ENCODE results near the gene RHOJ.

Gene RHOJ

GRCh38 chr14:63262446-63262845 lies 58.2 kb downstream of the RHOJ start:
- H3K9me3 ChIP-seq (ENCODE audit: control insufficient read depth, insufficient read depth, low read length), result no peaks in the 10 kb centered on the region
- no peaks in the 10 kb centered on the region; the same call in 1 of the 2 replicates for H3K36me3 ChIP-seq (ENCODE audit: control insufficient read depth, insufficient read depth, low read length)
- H3K27me3 ChIP-seq (ENCODE audit: control insufficient read depth, insufficient read depth, low read length), result no peaks in the 10 kb centered on the region
- H3K4me1 ChIP-seq (ENCODE audit: control insufficient read depth, insufficient read depth, low read length), result no peaks in the 10 kb centered on the region
- no CpG with 5 or more reads among the region's 2 CpGs for WGBS (ENCODE audit: insufficient coverage, insufficient read length)
- no peak overlapping the region for H3K27ac ChIP-seq (ENCODE audit: low read length)
- no peak for DNase-seq (ENCODE audit: low read depth, low spot score)
- H3K4me3 ChIP-seq (ENCODE audit: low read length), result no peak overlapping the region

- Histone ChIP-seq H3K4me3 (ENCODE audit: low read length) (no peak overlapping the region), H3K9me3 (ENCODE audit: control insufficient read depth, insufficient read depth, low read length) (no peaks in the 10 kb centered on the region), H3K36me3 (ENCODE audit: control insufficient read depth, insufficient read depth, low read length) (no peaks in the 10 kb centered on the region; the same call in 1 of the 2 replicates), H3K4me1 (ENCODE audit: control insufficient read depth, insufficient read depth, low read length) (no peaks in the 10 kb centered on the region), H3K27ac (ENCODE audit: low read length) (no peak overlapping the region), H3K27me3 (ENCODE audit: control insufficient read depth, insufficient read depth, low read length) (no peaks in the 10 kb centered on the region)
- no CpG with 5 or more reads among the region's 1 CpG for WGBS (ENCODE audit: insufficient coverage, insufficient read length)
- no peak for DNase-seq (ENCODE audit: low read depth, low spot score)
Observed at GRCh38 chr14:63266106-63266505, 61.9 kb downstream of the RHOJ start.

GRCh38 chr14:63267171-63267570 lies 62.9 kb downstream of the RHOJ start:
- Histone ChIP-seq H3K36me3 (ENCODE audit: control insufficient read depth, insufficient read depth, low read length) (no peaks in the 10 kb centered on the region; the same call in 1 of the 2 replicates), H3K4me3 (ENCODE audit: low read length) (no peak overlapping the region), H3K27ac (ENCODE audit: low read length) (no peak overlapping the region), H3K27me3 (ENCODE audit: control insufficient read depth, insufficient read depth, low read length) (no peaks in the 10 kb centered on the region), H3K9me3 (ENCODE audit: control insufficient read depth, insufficient read depth, low read length) (no peaks in the 10 kb centered on the region), H3K4me1 (ENCODE audit: control insufficient read depth, insufficient read depth, low read length) (no peaks in the 10 kb centered on the region)
- no peak for DNase-seq (ENCODE audit: low read depth, low spot score)
- WGBS (ENCODE audit: insufficient coverage, insufficient read length), result no CpG with 5 or more reads among the region's 3 CpGs

GRCh38 chr14:63268771-63269170 lies 64.5 kb downstream of the RHOJ start:
- DNase-seq (ENCODE audit: low read depth, low spot score), result no peak
- Histone ChIP-seq H3K27me3 (ENCODE audit: control insufficient read depth, insufficient read depth, low read length) (no peaks in the 10 kb centered on the region), H3K27ac (ENCODE audit: low read length) (no peak overlapping the region), H3K4me3 (ENCODE audit: low read length) (no peak overlapping the region), H3K36me3 (ENCODE audit: control insufficient read depth, insufficient read depth, low read length) (no peaks in the 10 kb centered on the region; the same call in 1 of the 2 replicates), H3K9me3 (ENCODE audit: control insufficient read depth, insufficient read depth, low read length) (no peaks in the 10 kb centered on the region), H3K4me1 (ENCODE audit: control insufficient read depth, insufficient read depth, low read length) (no peaks in the 10 kb centered on the region)
- WGBS (ENCODE audit: insufficient coverage, insufficient read length), result no CpG with 5 or more reads among the region's 5 CpGs

GRCh38 chr14:63269561-63270225 lies 65.5 kb downstream of the RHOJ start:
- Histone ChIP-seq H3K36me3 (ENCODE audit: control insufficient read depth, insufficient read depth, low read length) (no peaks in the 10 kb centered on the region; the same call in 1 of the 2 replicates), H3K27me3 (ENCODE audit: control insufficient read depth, insufficient read depth, low read length) (no peaks in the 10 kb centered on the region), H3K4me3 (ENCODE audit: low read length) (no peak overlapping the region), H3K9me3 (ENCODE audit: control insufficient read depth, insufficient read depth, low read length) (no peaks in the 10 kb centered on the region), H3K4me1 (ENCODE audit: control insufficient read depth, insufficient read depth, low read length) (no peaks in the 10 kb centered on the region), H3K27ac (ENCODE audit: low read length) (no peak overlapping the region)
- WGBS (ENCODE audit: insufficient coverage, insufficient read length), result no CpG with 5 or more reads among the region's 11 CpGs
- no peak for DNase-seq (ENCODE audit: low read depth, low spot score)

- no CpG with 5 or more reads among the region's 3 CpGs for WGBS (ENCODE audit: insufficient coverage, insufficient read length)
- Histone ChIP-seq H3K27ac (ENCODE audit: low read length) (no peak overlapping the region), H3K4me1 (ENCODE audit: control insufficient read depth, insufficient read depth, low read length) (no peaks in the 10 kb centered on the region), H3K27me3 (ENCODE audit: control insufficient read depth, insufficient read depth, low read length) (no peaks in the 10 kb centered on the region), H3K4me3 (ENCODE audit: low read length) (no peak overlapping the region), H3K9me3 (ENCODE audit: control insufficient read depth, insufficient read depth, low read length) (no peaks in the 10 kb centered on the region), H3K36me3 (ENCODE audit: control insufficient read depth, insufficient read depth, low read length) (no peaks in the 10 kb centered on the region)
- DNase-seq (ENCODE audit: low read depth, low spot score), result no peak
Observed at GRCh38 chr14:63273129-63273528, 68.9 kb downstream of the RHOJ start.

- no peak overlapping the region for H3K27ac ChIP-seq (ENCODE audit: low read length)
- H3K4me3 ChIP-seq (ENCODE audit: low read length), result no peak overlapping the region
- no peaks in the 10 kb centered on the region for H3K9me3 ChIP-seq (ENCODE audit: control insufficient read depth, insufficient read depth, low read length)
- H3K27me3 ChIP-seq (ENCODE audit: control insufficient read depth, insufficient read depth, low read length), result no peaks in the 10 kb centered on the region
- no peak for DNase-seq (ENCODE audit: low read depth, low spot score)
- no peaks in the 10 kb centered on the region for H3K36me3 ChIP-seq (ENCODE audit: control insufficient read depth, insufficient read depth, low read length)
- WGBS (ENCODE audit: insufficient coverage, insufficient read length), result no CpG with 5 or more reads among the region's 8 CpGs
- H3K4me1 ChIP-seq (ENCODE audit: control insufficient read depth, insufficient read depth, low read length), result no peaks in the 10 kb centered on the region
Observed at GRCh38 chr14:63273717-63274655, 69.7 kb downstream of the RHOJ start.

- WGBS (ENCODE audit: insufficient coverage, insufficient read length), result no CpG with 5 or more reads among the region's 3 CpGs
Observed at GRCh38 chr14:63275611-63276010, 71.4 kb downstream of the RHOJ start.

GRCh38 chr14:63276016-63276415 lies 71.8 kb downstream of the RHOJ start:
- DNase-seq (ENCODE audit: low read depth, low spot score), result no peak
- H3K9me3 ChIP-seq (ENCODE audit: control insufficient read depth, insufficient read depth, low read length), result no peaks in the 10 kb centered on the region
- no peaks in the 10 kb centered on the region for H3K27me3 ChIP-seq (ENCODE audit: control insufficient read depth, insufficient read depth, low read length)
- no peak overlapping the region for H3K4me3 ChIP-seq (ENCODE audit: low read length)
- no peak overlapping the region for H3K27ac ChIP-seq (ENCODE audit: low read length)
- no peaks in the 10 kb centered on the region for H3K4me1 ChIP-seq (ENCODE audit: control insufficient read depth, insufficient read depth, low read length)
- H3K36me3 ChIP-seq (ENCODE audit: control insufficient read depth, insufficient read depth, low read length), result no peaks in the 10 kb centered on the region
- no CpG with 5 or more reads among the region's 4 CpGs for WGBS (ENCODE audit: insufficient coverage, insufficient read length)

More at GRCh38 chr14:63275611-63276010, 71.4 kb downstream of the RHOJ start:
- no peak overlapping the region for H3K4me3 ChIP-seq (ENCODE audit: low read length)
- no peaks in the 10 kb centered on the region for H3K9me3 ChIP-seq (ENCODE audit: control insufficient read depth, insufficient read depth, low read length)
- no peak overlapping the region for H3K27ac ChIP-seq (ENCODE audit: low read length)
- no peak for DNase-seq (ENCODE audit: low read depth, low spot score)
- H3K27me3 ChIP-seq (ENCODE audit: control insufficient read depth, insufficient read depth, low read length), result no peaks in the 10 kb centered on the region
- H3K36me3 ChIP-seq (ENCODE audit: control insufficient read depth, insufficient read depth, low read length), result no peaks in the 10 kb centered on the region
- H3K4me1 ChIP-seq (ENCODE audit: control insufficient read depth, insufficient read depth, low read length), result no peaks in the 10 kb centered on the region

GRCh38 chr14:63276492-63277342 lies 72.5 kb downstream of the RHOJ start:
- no peaks in the 10 kb centered on the region for H3K36me3 ChIP-seq (ENCODE audit: control insufficient read depth, insufficient read depth, low read length)
- no peak overlapping the region for H3K27ac ChIP-seq (ENCODE audit: low read length)
- H3K9me3 ChIP-seq (ENCODE audit: control insufficient read depth, insufficient read depth, low read length), result no peaks in the 10 kb centered on the region
- no peak overlapping the region for H3K4me3 ChIP-seq (ENCODE audit: low read length)
- no peaks in the 10 kb centered on the region for H3K4me1 ChIP-seq (ENCODE audit: control insufficient read depth, insufficient read depth, low read length)
- DNase-seq (ENCODE audit: low read depth, low spot score), result no peak
- WGBS (ENCODE audit: insufficient coverage, insufficient read length), result no CpG with 5 or more reads among the region's 5 CpGs
- H3K27me3 ChIP-seq (ENCODE audit: control insufficient read depth, insufficient read depth, low read length), result no peaks in the 10 kb centered on the region
